Measurements from ENCODE around the gene HOXC9.

Gene HOXC9

GRCh38 chr12:53988541-53989226, 11.3 kb upstream of the HOXC9 start:
- no peak for DNase-seq (ENCODE audit: low read depth in 2 of 2)

DNA sequence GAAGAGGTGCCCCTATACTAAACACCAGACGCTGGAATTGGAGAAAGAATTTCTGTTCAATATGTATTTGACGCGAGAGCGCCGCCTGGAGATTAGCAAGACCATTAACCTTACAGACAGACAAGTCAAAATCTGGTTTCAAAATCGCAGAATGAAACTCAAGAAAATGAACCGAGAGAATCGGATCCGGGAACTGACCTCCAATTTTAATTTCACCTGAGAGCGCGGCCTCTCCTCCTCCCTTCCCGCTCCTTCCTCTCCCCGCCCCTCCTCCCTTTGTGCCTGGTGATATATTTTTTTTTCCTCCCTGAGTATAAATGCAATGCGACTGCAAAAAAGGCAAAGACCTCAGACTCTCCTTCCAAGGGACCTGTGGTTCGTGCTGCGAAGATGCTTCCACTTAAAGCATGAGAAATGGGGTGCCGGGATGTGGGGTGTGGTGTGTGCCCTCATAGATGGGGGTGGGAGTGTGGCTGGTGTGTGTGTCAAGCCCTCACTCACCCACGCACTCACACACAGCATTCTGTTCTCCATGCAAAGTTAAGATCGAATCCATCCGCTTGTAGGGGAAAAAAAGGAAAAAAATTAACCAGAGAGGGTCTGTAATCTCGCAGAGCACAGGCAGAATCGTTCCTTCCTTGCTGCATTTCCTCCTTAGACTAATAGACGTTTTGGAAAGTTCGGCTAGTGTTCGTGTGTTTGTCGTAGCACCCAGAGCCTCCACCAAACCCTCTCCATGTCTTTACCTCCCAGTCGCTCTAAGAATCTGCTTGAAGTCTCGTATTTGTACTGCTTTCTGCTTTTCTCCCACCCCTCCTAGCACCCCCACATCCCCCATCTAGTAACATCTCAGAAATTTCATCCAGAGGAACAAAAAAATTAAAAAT, 10.5 kb upstream of the HOXC9 start:
- DNase-seq (ENCODE audit: low read depth in 2 of 2), result no peak

GRCh38 chr12:53990311-53991076, 9.5 kb upstream of the HOXC9 start:
- DNase-seq (ENCODE audit: low read depth in 2 of 2), result no peak

DNA sequence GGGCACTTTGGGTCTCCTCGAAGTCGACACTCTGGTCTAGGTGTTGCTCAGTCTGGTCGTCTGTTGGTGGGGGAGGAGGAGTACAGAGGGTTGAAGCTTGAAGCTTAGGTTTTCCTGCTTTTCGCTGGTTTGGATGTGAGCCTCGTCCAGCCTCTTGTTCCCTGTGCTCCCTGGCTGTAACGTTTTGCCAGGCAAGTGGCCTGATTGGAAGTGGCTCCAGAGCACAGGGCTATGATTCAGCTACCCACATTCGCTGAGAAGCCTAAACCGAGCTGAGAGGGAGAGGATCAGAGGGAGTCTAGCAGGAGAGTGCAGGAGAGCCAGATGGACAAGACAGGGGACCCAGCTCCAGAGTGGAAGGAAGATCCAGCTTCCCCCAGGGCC, 8.9 kb upstream of the HOXC9 start:
- DNase-seq (ENCODE audit: low read depth in 2 of 2), result no peak

GRCh38 chr12:53992377-53992889, 7.5 kb upstream of the HOXC9 start:
- DNase-seq (ENCODE audit: low read depth in 2 of 2), result no peak

DNA sequence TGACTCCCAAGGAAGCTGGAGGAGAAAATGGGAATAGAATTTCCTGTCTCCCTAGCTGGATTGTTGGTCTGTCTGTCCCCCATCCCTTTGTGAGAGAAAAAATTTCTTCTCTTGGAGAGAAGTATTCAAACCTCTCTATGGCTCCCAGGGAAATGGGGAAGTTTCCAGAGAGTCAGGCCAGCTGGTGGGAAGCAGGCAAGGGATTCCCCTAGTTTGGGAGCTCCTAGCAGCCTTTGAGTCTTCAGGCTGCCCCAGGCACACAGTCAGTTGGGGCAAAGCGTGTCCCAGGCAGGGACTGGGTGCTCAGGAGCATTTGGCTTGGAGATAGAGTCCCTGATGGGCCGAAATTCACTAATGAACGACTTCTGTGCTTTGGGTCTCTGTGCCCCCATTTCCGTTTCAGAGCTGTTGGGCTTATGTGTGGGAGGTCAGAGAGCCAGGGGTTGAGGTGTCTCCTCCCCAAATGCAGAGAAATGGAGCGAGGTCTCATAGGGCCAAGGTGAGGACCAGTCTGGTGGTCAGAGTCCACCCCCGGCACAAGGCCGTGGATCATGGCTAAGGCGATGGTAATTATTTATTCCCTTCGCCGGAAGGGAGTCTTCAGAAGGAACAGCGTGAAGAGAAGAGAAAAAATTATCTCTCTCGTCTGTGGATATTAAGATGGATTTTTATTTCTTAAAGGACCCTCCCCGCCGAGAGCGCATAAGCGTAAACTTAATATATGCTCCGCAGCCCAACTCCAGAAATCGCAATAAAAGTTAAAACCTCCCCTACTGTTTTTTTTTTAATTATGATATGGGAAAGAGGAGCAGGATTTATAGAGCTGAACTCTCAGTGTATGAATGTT, 6.6 kb upstream of the HOXC9 start:
- no peak for DNase-seq (ENCODE audit: low read depth in 2 of 2)

DNA sequence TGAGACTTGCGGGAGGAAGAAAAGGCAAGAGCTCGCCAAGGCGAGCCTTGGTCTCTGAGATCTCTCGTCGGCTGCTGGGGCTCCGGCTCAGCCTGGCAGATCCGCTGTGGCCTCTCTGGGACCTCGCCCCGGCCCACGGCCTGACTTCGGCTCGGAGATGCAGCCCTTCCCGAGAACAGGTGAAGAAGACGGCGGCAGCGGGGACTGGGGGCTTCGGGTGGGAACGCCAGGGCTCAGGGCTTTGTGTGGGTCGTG, 6.0 kb upstream of the HOXC9 start:
- no peak for DNase-seq (ENCODE audit: low read depth in 2 of 2)

DNA sequence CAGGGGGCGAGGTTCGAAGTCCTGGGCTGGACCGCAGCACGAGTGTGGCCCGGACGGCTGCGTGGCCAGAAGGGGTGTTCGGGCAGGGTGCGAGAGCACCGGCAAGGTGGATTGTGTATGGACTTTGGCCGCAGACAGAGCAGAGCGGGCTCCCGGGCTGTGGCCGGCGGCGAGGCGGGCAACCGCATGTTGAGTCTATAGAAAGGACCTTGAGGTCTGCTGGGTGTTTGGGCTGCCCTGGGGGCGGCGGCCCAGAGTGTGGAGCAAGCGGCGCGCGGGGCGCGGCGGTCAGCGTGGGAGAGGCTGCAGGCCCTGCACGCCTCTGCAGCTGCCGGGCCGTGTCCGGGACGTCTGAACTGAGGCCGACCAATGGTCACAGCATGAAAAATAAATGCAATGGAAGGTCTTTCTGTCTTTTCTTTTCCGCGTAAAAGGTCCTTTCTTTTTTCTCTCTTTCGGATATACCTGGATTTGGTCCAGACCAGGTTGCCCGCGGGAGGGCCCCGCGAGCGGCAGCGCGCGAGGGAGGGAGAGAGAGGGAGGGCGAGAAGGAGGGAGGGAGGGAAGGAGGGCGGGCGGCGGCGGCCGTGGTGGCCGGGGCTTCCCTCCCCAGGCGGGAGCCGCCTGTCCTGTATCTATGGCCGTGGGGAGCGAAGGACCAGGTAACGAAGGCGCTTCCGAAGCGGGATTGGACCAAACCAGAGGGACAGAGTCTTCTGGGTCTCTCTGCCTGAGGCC, 5.5 kb upstream of the HOXC9 start:
- no peak for DNase-seq (ENCODE audit: low read depth in 2 of 2)

- no peak for DNase-seq (ENCODE audit: low read depth in 2 of 2)
Measured at GRCh38 chr12:53995002-53995377, 5.0 kb upstream of the HOXC9 start.

- no peak for DNase-seq (ENCODE audit: low read depth in 2 of 2)
Measured at GRCh38 chr12:53995378-53996239, 4.4 kb upstream of the HOXC9 start.

- no peak for DNase-seq (ENCODE audit: low read depth in 2 of 2)
Measured at GRCh38 chr12:53996240-53997203, 3.4 kb upstream of the HOXC9 start.

DNA sequence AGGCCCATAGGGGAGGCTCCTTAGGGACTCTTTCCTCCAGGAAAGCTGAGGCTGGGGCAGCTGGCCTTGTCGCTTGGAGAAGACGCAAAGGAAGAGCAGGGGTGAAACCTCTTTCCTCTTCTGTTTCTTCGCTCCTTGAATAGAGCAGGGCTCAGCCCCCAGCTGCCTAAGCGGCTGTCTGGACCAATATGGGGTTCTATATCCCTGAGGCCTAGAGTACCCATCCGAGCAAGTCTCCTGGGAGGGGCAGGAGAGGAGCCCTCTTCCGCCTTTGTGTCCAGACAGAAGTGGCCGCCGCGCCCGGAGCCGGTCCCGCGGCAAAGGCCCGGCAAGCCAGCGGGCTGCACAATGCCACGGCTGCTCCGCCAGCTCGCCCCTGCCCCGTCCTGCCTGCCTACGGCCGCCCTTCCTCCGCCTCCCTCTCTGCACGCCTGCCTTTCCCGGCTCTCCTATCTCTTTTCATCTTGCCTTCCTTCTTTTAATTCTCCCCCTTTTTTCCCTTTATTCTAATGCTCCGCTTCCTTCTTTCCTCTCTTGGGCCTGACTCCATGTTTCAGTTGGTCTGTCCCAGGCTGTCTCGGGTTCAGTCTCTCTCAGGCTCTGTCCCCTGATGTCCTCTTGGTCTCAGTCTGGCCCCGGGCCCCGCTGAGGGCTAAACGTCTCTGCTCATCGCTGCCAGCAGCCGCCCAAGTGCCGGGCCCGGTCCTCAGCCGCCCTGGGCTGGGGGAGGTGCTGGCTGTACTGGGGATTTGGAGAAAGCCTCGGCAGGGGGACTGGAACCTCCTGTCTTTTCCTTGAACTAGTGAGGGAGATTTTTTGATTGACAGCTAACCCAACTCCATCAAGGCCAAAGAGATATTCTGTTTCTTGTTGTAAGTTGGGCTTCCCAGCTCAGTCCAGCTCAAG, 2.5 kb upstream of the HOXC9 start:
- DNase-seq (ENCODE audit: low read depth in 2 of 2), result no peak

- DNase-seq (ENCODE audit: low read depth in 2 of 2), result no peak
Measured at GRCh38 chr12:53998110-53998899, 1.7 kb upstream of the HOXC9 start.

DNA sequence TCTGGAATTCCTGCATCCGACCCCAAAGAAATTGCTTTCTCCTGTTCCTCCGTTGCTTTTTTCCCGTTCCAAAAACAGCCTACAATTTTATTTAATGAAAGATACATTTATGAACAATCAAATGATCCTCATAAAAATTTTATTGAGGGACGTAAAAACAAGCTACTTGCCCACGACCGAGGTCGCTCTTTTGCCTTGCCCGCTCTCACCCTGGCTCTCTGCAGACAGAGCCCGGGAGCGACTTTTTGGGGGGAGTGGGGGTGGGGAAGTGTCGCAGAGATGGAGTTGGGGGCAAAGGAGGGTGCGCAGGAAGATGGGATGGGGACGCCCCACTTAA, 1.1 kb upstream of the HOXC9 start:
- no peak for DNase-seq (ENCODE audit: low read depth in 2 of 2)

GRCh38 chr12:53999559-54000115, 324 bp upstream of the HOXC9 start:
- DNase-seq (ENCODE audit: low read depth in 2 of 2), result no peak

GRCh38 chr12:54001283-54002187, 1.6 kb downstream of the HOXC9 start:
- DNase-seq (ENCODE audit: low read depth in 2 of 2), result no peak
